Inflammatory macrophage treated with lipopolysaccharide for 1 hour (primary cell): Measurements from ENCODE around the gene PIP5K1B.

Experiments
- DNase-seq, 2 donors: peaks; one replicate each; pipeline ENCODE4 v3.0.0-alpha.2; 2020 to 2022

The PIP5K1B gene

DNA sequence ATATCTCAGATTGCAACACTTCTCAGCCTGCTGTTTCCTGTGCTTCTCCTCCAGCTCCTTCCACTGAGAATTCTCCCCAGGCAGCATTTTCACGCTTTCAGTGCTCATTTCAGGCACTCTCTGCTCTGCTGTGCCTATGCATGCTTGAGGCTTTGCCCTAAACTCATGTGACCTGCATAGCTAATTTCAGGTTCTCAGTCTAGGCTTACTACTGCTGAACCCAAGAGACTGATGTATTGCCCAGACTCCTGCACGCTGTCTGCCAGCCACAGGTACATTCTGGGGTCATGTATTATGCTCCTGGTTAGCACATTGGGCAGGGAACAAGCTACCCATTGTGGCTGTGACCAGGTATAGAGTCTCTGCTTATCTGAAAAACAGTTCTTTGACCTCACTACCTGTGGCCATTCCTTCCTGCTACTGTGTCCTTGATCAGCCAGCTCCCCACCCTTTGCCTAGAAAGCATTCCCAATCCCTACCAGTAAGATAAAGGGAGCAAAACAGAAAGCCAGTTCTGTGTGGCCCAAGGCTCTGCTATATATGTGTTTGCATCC lies 34.7 kb downstream of the PIP5K1B start:
- peak in 1 of 2 donors; percentile 8 for DNase-seq

GRCh38 chr9:68740561-68740960 lies 35.5 kb downstream of the PIP5K1B start:
- DNase-seq = no peak

DNA sequence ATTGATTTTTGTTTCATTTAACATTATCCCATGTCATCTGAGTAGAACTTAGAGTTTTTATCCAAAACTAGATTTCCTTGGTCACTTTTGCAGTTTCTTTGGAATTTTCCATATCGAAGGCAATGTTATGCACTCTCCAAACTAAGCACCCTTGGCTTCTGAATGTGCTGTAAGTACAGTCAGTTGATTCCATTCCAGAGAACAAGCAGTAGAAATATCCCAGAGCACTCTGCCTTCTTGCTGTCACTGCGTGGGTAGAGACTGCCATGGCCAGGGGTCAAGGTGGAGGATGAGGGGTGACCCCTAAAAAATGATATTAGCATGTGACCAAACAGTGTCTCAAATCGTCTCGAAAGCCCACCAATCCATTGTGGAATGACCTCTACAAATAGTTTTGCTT lies 36.2 kb downstream of the PIP5K1B start:
- DNase-seq = no peak

- DNase-seq = no peak
These were observed 36.8 kb downstream of the PIP5K1B start for GRCh38 chr9:68741704-68742332.

GRCh38 chr9:68742333-68742730 lies 37.3 kb downstream of the PIP5K1B start:
- DNase-seq = no peak

- DNase-seq = no peak
These were observed 39.4 kb downstream of the PIP5K1B start for GRCh38 chr9:68744426-68744825.

GRCh38 chr9:68746525-68746924 lies 41.5 kb downstream of the PIP5K1B start:
- no peak for DNase-seq

DNA sequence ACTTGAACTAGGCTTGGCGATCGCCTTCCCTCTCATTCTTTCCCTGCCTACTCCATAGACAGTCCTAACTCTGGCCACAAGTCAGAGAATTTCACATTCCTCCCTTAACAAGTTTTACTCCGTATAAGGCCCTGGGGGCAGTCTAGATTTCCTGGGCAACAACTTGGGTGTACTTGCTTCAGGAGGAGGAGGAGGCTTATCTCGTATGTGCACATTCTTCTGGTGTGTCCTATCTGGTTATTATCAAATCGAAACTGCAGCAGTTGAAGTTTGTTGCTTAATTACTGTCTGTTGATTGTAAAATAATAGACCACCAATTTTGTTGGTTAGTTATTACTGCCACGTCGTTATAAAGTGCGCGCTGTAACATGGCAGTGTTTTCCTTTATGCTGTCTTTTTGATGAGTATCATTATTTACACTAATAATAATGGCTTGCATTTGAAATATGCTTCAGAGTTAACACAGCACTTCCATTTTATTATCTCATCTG lies 42.0 kb downstream of the PIP5K1B start:
- DNase-seq = no peak

GRCh38 chr9:68749135-68749534 lies 44.1 kb downstream of the PIP5K1B start:
- no peak for DNase-seq

- DNase-seq = no peak
These were observed 44.6 kb downstream of the PIP5K1B start for GRCh38 chr9:68749579-68750159.

GRCh38 chr9:68750255-68750654 lies 45.2 kb downstream of the PIP5K1B start:
- no peak for DNase-seq

GRCh38 chr9:68750786-68751185 lies 45.7 kb downstream of the PIP5K1B start:
- no peak for DNase-seq

GRCh38 chr9:68751556-68751955 lies 46.5 kb downstream of the PIP5K1B start:
- no peak for DNase-seq

DNA sequence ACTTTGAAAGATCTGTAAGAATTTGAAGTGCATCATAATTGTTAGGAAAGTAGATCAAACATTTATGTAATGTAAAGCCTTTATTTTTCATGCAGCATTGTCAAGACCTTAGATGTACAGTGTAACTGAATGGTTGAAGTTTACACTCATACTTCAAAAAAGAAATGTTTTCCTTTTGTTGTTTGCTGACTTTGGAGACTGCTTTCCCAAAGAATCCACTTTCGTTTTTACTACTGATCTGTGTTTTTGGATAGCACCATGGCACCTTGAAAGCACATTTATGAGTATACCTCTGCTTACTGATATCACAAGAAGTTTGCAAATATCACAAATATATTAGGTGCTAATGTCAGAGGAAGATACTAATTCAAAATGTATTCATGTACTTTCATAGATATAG lies 50.0 kb downstream of the PIP5K1B start:
- DNase-seq = no peak

DNA sequence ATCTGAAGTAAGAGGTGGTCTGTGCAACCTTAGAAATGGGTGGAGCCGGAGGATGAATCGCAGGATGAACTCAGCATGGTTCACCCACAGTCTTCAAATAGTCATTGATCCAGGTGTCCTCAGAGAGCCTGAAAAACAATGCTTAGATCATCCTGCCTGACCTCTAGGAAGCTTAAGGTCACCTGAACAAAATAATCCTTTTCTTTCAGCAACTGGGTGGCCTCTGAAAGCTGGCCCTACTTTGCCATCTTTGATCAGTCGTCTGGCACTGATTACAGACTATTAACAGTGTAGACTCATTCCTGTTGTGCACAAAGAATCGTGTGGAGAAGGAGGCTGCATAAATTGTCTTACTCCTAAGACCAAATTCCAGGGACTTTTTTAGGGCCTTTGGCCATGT lies 50.7 kb downstream of the PIP5K1B start:
- DNase-seq = no peak

GRCh38 chr9:68759981-68760673 lies 55.1 kb downstream of the PIP5K1B start:
- DNase-seq = no peak

GRCh38 chr9:68760674-68761333 lies 55.8 kb downstream of the PIP5K1B start:
- DNase-seq = no peak

- no peak for DNase-seq
These were observed 57.5 kb downstream of the PIP5K1B start for GRCh38 chr9:68762570-68762969.

GRCh38 chr9:68763104-68763503 lies 58.1 kb downstream of the PIP5K1B start:
- no peak for DNase-seq

DNA sequence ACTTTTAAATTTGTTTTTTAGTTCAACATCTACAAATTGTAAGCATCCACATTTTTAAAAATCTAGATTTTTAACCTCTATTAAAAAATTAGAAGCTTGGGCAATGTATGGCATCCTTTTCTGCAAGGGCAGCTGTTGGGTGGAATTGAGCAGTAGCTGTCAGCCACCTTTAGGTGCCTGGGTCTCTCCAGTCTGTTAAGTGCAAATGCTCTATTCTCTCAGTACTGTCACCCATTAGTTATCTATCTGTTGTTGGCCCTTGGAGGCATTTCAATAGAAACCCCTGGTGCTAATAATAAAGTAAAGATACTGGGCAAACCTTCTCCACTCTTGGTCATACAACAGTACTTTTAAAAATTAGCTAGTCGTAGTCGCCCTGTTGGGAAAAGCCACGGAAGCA lies 63.6 kb downstream of the PIP5K1B start:
- DNase-seq = no peak

- DNase-seq = no peak
These were observed 64.8 kb downstream of the PIP5K1B start for GRCh38 chr9:68769852-68770251.

GRCh38 chr9:68771376-68771775 lies 66.3 kb downstream of the PIP5K1B start:
- no peak for DNase-seq

DNA sequence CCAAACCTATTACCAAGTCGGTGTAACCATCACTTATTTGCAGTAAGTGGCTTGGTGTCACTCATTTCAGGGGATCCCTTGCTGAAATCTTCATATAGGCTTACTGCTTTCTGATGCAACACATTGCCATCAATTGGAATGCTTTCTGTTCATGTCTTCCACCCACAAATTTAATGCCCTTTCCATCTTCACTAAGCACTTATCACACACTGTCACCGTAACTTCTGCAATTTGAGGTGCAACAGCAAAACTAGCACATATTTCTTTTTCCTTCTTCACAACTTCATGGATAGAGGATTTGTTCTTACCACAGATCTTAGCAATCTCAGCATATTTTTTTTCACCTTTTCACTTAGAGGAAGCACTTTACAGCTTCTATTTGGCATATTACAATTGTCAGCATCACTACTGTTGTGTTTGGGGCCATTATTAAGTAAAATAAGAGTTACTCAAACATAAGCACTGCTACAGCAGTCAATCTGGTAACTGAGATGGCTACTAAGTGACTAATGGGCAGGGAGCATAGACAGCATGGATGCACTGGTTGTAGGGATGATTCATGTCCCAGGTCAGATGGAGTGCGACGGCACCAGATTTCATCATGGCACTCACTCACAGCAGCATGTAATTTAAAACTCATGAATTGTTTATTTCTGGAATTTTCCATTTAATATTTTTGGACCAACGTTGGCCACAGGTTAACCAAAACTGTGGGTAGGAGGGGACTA lies 70.1 kb downstream of the PIP5K1B start:
- no peak for DNase-seq
